GM12873 (cell line): Measurements from ENCODE around the gene PGAP2.

Experiments used
- CTCF ChIP-seq: IDR thresholded peaks from 2 replicates; pipeline ENCODE4 v1.5.1; 2012; ENCODE audit warnings: low read depth, mild to moderate bottlenecking, moderate library complexity, low read length, control low read depth; ENCODE audit not compliant: insufficient read depth; ENCODE audit errors: missing control alignments

Gene PGAP2

GRCh38 chr11:3799143-3799542 is 9.2 kb upstream of the PGAP2 start:
- TF ChIP-seq CTCF: no peak

- TF ChIP-seq CTCF: no peak
These were observed 8.5 kb upstream of the PGAP2 start for GRCh38 chr11:3799873-3800272.

GRCh38 chr11:3802011-3802790 is 6.2 kb upstream of the PGAP2 start:
- TF ChIP-seq CTCF: no peak

GRCh38 chr11:3803726-3804495 is 4.4 kb upstream of the PGAP2 start:
- no peak for TF ChIP-seq CTCF

- peak; percentile 70 for TF ChIP-seq CTCF
These were observed 682 bp downstream of the PGAP2 start for GRCh38 chr11:3808861-3809623.

GRCh38 chr11:3809624-3809928 is 1.2 kb downstream of the PGAP2 start:
- TF ChIP-seq CTCF: no peak

- TF ChIP-seq CTCF: no peak
These were observed 2.1 kb downstream of the PGAP2 start for GRCh38 chr11:3810446-3810845.
